Progenitor cell of endocrine pancreas (in vitro differentiated cells): Measurements from ENCODE around the gene MYO9B. TPM values are rescaled to one million over a fixed set of nuclear protein-coding genes. Genes with fewer than 3 reads are reported as not detected.

Experiments used
- DNase-seq: peaks from one replicate; pipeline ENCODE4 v3.0.0; 2021; ENCODE audit warnings: low spot score; ENCODE audit not compliant: unreplicated experiment
- H3K27ac Mint-ChIP-seq: 2 replicates; pipeline ENCODE4 v1.8.0; 2021; ENCODE audit warnings: mild to moderate bottlenecking, moderate library complexity, mixed read lengths
- H3K27me3 Mint-ChIP-seq: 2 replicates; pipeline ENCODE4 v1.8.0; 2021; ENCODE audit warnings: mixed read lengths
- H3K36me3 Mint-ChIP-seq: 2 replicates; pipeline ENCODE4 v1.8.0; 2022; ENCODE audit warnings: mixed read lengths; ENCODE audit not compliant: insufficient read depth
- H3K4me1 Mint-ChIP-seq: 2 replicates; pipeline ENCODE4 v1.8.0; 2021; ENCODE audit warnings: low read depth, mixed read lengths
- H3K4me3 Mint-ChIP-seq: 2 replicates; pipeline ENCODE4 v1.8.0; 2021; ENCODE audit warnings: low read depth, mild to moderate bottlenecking, moderate library complexity, mixed read lengths
- H3K9me3 Mint-ChIP-seq: 2 replicates; pipeline ENCODE4 v1.8.0; 2021; ENCODE audit warnings: low read depth, mixed read lengths
- CTCF ChIP-seq: fragments of 200-600 bp; sonication (generic); IDR thresholded peaks from one replicate; pipeline ENCODE4 v1.5.0; 2021; ENCODE audit warnings: antibody characterized with exemption, mild to moderate bottlenecking; ENCODE audit not compliant: unreplicated experiment
- total RNA-seq: library from RNA; stranded (reverse); gene quantifications from 2 replicates; pipeline ENCODE4 v1.2.1, GENCODE V29; 2021

Gene MYO9B
- total RNA-seq, 1 donor from 2014 or later: 79.7 TPM

DNA sequence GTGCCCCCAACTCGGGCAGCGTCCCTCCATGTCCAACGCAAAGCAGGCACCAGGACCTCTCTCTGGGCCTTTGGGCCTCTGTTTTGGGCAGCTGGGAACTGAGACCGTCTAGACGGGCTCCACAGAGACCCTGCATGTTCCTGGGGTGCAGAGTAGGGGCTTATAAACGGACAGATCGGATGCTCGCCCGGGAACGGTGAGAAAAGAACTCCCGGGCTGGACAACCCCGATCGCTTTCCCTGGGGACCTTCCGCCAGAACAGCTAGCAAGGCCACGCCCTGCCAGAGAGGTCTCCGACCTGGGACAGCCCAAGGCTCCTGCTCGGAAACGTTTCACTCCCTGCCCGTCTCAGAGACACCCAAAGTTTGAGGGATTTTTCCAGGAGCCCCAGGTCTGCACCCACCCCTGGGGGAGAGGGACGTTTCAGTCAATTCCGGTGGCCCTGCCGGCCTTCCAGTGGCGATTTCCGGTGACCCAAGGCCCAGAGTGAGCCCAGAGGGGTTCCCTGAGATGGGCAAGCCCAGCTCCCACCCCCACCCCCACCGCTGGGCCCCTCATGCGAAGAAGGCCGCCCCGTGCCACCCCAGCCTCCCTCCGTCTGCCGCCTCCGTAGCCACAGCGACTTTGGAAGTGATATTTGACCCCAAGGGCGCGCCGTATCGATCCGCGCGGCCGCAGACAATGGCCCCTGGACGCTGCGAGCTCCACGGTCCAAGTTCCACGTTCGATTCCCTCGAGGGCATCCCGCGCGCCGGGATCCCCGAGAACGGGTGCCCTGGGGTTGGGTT lies 168.4 kb downstream of the MYO9B start:
- Mint-ChIP-seq H3K4me3 (peak overlapping the region; percentile 99), H3K27ac (peak overlapping the region; percentile 99), H3K4me1 (peaks cover 56% of the 10 kb centered on the region), H3K9me3 (no peaks in the 10 kb centered on the region), H3K36me3 (peaks cover 3% of the 10 kb centered on the region), H3K27me3 (no peaks in the 10 kb centered on the region)
- TF ChIP-seq CTCF: no peak
- peak; percentile 60 for DNase-seq

- Mint-ChIP-seq H3K9me3 (no peaks in the 10 kb centered on the region), H3K27me3 (no peaks in the 10 kb centered on the region), H3K36me3 (peaks cover 3% of the 10 kb centered on the region), H3K4me1 (peaks cover 52% of the 10 kb centered on the region), H3K4me3 (peak overlapping the region; percentile 99), H3K27ac (peak overlapping the region; percentile 99)
- TF ChIP-seq CTCF: no peak
- no peak for DNase-seq
Measured at GRCh38 chr19:17244618-17245534, 169.3 kb downstream of the MYO9B start.

- Mint-ChIP-seq H3K27me3 (no peaks in the 10 kb centered on the region), H3K4me3 (peak within 1 kb of the TSS; percentile 99), H3K27ac (peak within 1 kb of the TSS; percentile 99), H3K36me3 (peaks cover 1% of the 10 kb centered on the region), H3K9me3 (no peaks in the 10 kb centered on the region), H3K4me1 (peaks cover 47% of the 10 kb centered on the region)
- TF ChIP-seq CTCF: no peak
- DNase-seq: no peak
Measured at GRCh38 chr19:17245535-17245984, 170.0 kb downstream of the MYO9B start, which contains the start of gene NR2F6. Gene NR2F6 (minus strand): TSS chr19:17245919. CDS start chr19:17245220, 699 bp downstream.

GRCh38 chr19:17246681-17247425 lies 171.3 kb downstream of the MYO9B start:
- peak overlapping the region; percentile 99 for H3K27ac Mint-ChIP-seq
- no peaks in the 10 kb centered on the region for H3K9me3 Mint-ChIP-seq
- TF ChIP-seq CTCF: no peak
- peak; percentile 33 for DNase-seq
- peak overlapping the region; percentile 81 for H3K4me3 Mint-ChIP-seq
- H3K27me3 Mint-ChIP-seq: no peaks in the 10 kb centered on the region
- peaks cover 34% of the 10 kb centered on the region for H3K4me1 Mint-ChIP-seq
- no peaks in the 10 kb centered on the region for H3K36me3 Mint-ChIP-seq
